ENCODE measurements around the gene ZCRB1.

GRCh38 chr12:42370013-42370412 lies 44.1 kb upstream of the ZCRB1 start:
- TF ChIP-seq ZNF274 (IDR thresholded peaks at IDR 0.05; ENCODE audit: low read depth, low read length) = no peak
- TF ChIP-seq YY1 (IDR thresholded peaks at IDR 0.05; ENCODE audit: insufficient read depth, insufficient read length) = no peak
- TF ChIP-seq SUZ12 (IDR thresholded peaks at IDR 0.05; ENCODE audit: extremely low read depth, insufficient read depth, insufficient read length) = no peak

Measured in NT2/D1 (cell line).